HUES64 (cell line): Measurements from ENCODE around the gene ANKFY1.

Experiments used
- H3K27ac ChIP-seq: 2 replicates; pipeline ENCODE4 v1.7.0; 2013; ENCODE audit warnings: low read depth, low read length, inconsistent platforms
- H3K27me3 ChIP-seq: 2 replicates; pipeline ENCODE4 v1.6.1; 2013; ENCODE audit warnings: mild to moderate bottlenecking, low read length; ENCODE audit not compliant: insufficient read depth
- H3K36me3 ChIP-seq: 2 replicates; pipeline ENCODE4 v1.6.1; 2013; ENCODE audit warnings: mild to moderate bottlenecking, low read length; ENCODE audit not compliant: insufficient read depth
- H3K4me1 ChIP-seq: 2 replicates; pipeline ENCODE4 v1.6.1; 2013; ENCODE audit warnings: mild to moderate bottlenecking, low read length, moderate library complexity; ENCODE audit not compliant: insufficient read depth
- H3K4me3 ChIP-seq: 2 replicates; pipeline ENCODE4 v1.5.1; 2013; ENCODE audit warnings: mild to moderate bottlenecking, low read length, moderate library complexity
- H3K9ac ChIP-seq: 2 replicates; pipeline ENCODE4 v1.6.1; 2013; ENCODE audit warnings: mild to moderate bottlenecking, low read depth, low read length
- H3K9me3 ChIP-seq: 2 replicates; pipeline ENCODE4 v1.6.1; 2013; ENCODE audit warnings: low read depth, low read length; ENCODE audit not compliant: insufficient read depth
- WGBS: fragments of 150-250, 120-280 bp; methylation state at CpG from one replicate; pipeline ENCODE4 v1.1.7; 2013; ENCODE audit warnings: missing lambda C conversion rate; 5-methylcytosine and 5-hydroxymethylcytosine counted together

ANKFY1 gene

GRCh38 chr17:4165301-4166010 lies 98.3 kb downstream of the ANKFY1 start:
- 92% methylated on average over 10 of the region's 10 CpGs for WGBS
- Histone ChIP-seq H3K36me3 (peaks cover 61% of the 10 kb centered on the region), H3K27me3 (no peaks in the 10 kb centered on the region), H3K27ac (no peak overlapping the region), H3K4me3 (no peak overlapping the region), H3K9me3 (no peaks in the 10 kb centered on the region), H3K9ac (no peak overlapping the region), H3K4me1 (peaks cover 16% of the 10 kb centered on the region; the same call in 1 of the 2 replicates)

GRCh38 chr17:4163951-4164350 lies 99.8 kb downstream of the ANKFY1 start:
- H3K9me3 ChIP-seq, result no peaks in the 10 kb centered on the region
- no peak overlapping the region for H3K27ac ChIP-seq
- 96% methylated on average over 6 of the region's 6 CpGs for WGBS
- H3K27me3 ChIP-seq, result no peaks in the 10 kb centered on the region
- H3K4me3 ChIP-seq, result no peak overlapping the region
- peaks cover 16% of the 10 kb centered on the region; the same call in 1 of the 2 replicates for H3K4me1 ChIP-seq
- peaks cover 46% of the 10 kb centered on the region for H3K36me3 ChIP-seq
- no peak overlapping the region for H3K9ac ChIP-seq

GRCh38 chr17:4162775-4163466 lies 100.9 kb downstream of the ANKFY1 start:
- Histone ChIP-seq H3K9me3 (no peaks in the 10 kb centered on the region), H3K4me3 (no peak overlapping the region), H3K9ac (no peak overlapping the region), H3K36me3 (peaks cover 36% of the 10 kb centered on the region), H3K27ac (no peak overlapping the region), H3K4me1 (peaks cover 16% of the 10 kb centered on the region; the same call in 1 of the 2 replicates), H3K27me3 (no peaks in the 10 kb centered on the region)
- WGBS, result 91% methylated on average over 14 of the region's 14 CpGs

GRCh38 chr17:4162321-4162720 lies 101.5 kb downstream of the ANKFY1 start:
- Histone ChIP-seq H3K36me3 (peaks cover 30% of the 10 kb centered on the region), H3K4me1 (peaks cover 16% of the 10 kb centered on the region; the same call in 1 of the 2 replicates), H3K9ac (no peak overlapping the region), H3K4me3 (no peak overlapping the region), H3K27ac (no peak overlapping the region; the same call in 1 of the 2 replicates), H3K9me3 (no peaks in the 10 kb centered on the region), H3K27me3 (no peaks in the 10 kb centered on the region)
- WGBS, result 93% methylated on average over 6 of the region's 6 CpGs

GRCh38 chr17:4161967-4162305 lies 101.8 kb downstream of the ANKFY1 start:
- Histone ChIP-seq H3K9me3 (no peaks in the 10 kb centered on the region), H3K27ac (peak overlapping the region; percentile 46; the same call in 1 of the 2 replicates), H3K27me3 (no peaks in the 10 kb centered on the region), H3K36me3 (peaks cover 26% of the 10 kb centered on the region), H3K4me1 (peaks cover 16% of the 10 kb centered on the region; the same call in 1 of the 2 replicates), H3K9ac (peak overlapping the region; percentile 15; the same call in 1 of the 2 replicates), H3K4me3 (no peak overlapping the region)
- WGBS, result 87% methylated on average over 7 of the region's 9 CpGs

GRCh38 chr17:4161192-4161966 lies 102.4 kb downstream of the ANKFY1 start:
- Histone ChIP-seq H3K36me3 (peaks cover 20% of the 10 kb centered on the region), H3K27ac (peak overlapping the region; percentile 46; the same call in 1 of the 2 replicates), H3K9ac (peak overlapping the region; percentile 15; the same call in 1 of the 2 replicates), H3K9me3 (no peaks in the 10 kb centered on the region), H3K4me1 (peaks cover 16% of the 10 kb centered on the region; the same call in 1 of the 2 replicates), H3K4me3 (no peak overlapping the region), H3K27me3 (no peaks in the 10 kb centered on the region)
- 63% methylated on average over 7 of the region's 7 CpGs for WGBS

- Histone ChIP-seq H3K4me3 (no peak overlapping the region), H3K27ac (no peak overlapping the region), H3K9ac (no peak overlapping the region), H3K4me1 (peaks cover 16% of the 10 kb centered on the region; the same call in 1 of the 2 replicates), H3K9me3 (no peaks in the 10 kb centered on the region), H3K36me3 (peaks cover 10% of the 10 kb centered on the region), H3K27me3 (no peaks in the 10 kb centered on the region)
- WGBS, result 92% methylated on average over 19 of the region's 19 CpGs
Observed at GRCh38 chr17:4160294-4160859, 103.4 kb downstream of the ANKFY1 start.

- WGBS, result 93% methylated on average over 15 of the region's 15 CpGs
- Histone ChIP-seq H3K4me3 (no peak overlapping the region), H3K36me3 (peaks cover 4% of the 10 kb centered on the region; the same call in 1 of the 2 replicates)
Observed at GRCh38 chr17:4159761-4160160, 104.0 kb downstream of the ANKFY1 start.

GRCh38 chr17:4157618-4158333 lies 106.0 kb downstream of the ANKFY1 start:
- H3K4me3 ChIP-seq, result no peak overlapping the region
- no peak overlapping the region for H3K9ac ChIP-seq
- no peaks in the 10 kb centered on the region for H3K27me3 ChIP-seq
- H3K9me3 ChIP-seq, result no peaks in the 10 kb centered on the region
- H3K27ac ChIP-seq, result no peak overlapping the region
- peaks cover 15% of the 10 kb centered on the region; the same call in 1 of the 2 replicates for H3K4me1 ChIP-seq
- whole genome bisulfite sequencing, result 95% methylated on average over 12 of the region's 12 CpGs
- no peaks in the 10 kb centered on the region; the same call in 1 of the 2 replicates for H3K36me3 ChIP-seq

More at GRCh38 chr17:4159761-4160160, 104.0 kb downstream of the ANKFY1 start:
- no peak overlapping the region for H3K27ac ChIP-seq
- H3K9me3 ChIP-seq, result no peaks in the 10 kb centered on the region
- no peak overlapping the region for H3K9ac ChIP-seq
- no peaks in the 10 kb centered on the region for H3K27me3 ChIP-seq
- peaks cover 16% of the 10 kb centered on the region; the same call in 1 of the 2 replicates for H3K4me1 ChIP-seq

- no peak overlapping the region for H3K4me3 ChIP-seq
- WGBS, result 84% methylated on average over 16 of the region's 16 CpGs
- H3K27ac ChIP-seq, result no peak overlapping the region
- H3K9ac ChIP-seq, result no peak overlapping the region
- H3K4me1 ChIP-seq, result peaks cover 6% of the 10 kb centered on the region; the same call in 1 of the 2 replicates
- H3K9me3 ChIP-seq, result no peaks in the 10 kb centered on the region
- no peaks in the 10 kb centered on the region for H3K27me3 ChIP-seq
- no peaks in the 10 kb centered on the region; the same call in 1 of the 2 replicates for H3K36me3 ChIP-seq
Observed at GRCh38 chr17:4156750-4157381, 106.9 kb downstream of the ANKFY1 start.
